SHP77 (cell line): ENCODE measurements around the gene DNM3.

Source experiments
- DNase-seq, 2 experiments: peaks; one replicate each; lab custom pipeline; 2025; lab: John Stamatoyannopoulos, UW

Gene DNM3

GRCh38 chr1:171919891-171920887 is 78.9 kb downstream of the DNM3 start:
- DNase-seq, result no peak

DNA sequence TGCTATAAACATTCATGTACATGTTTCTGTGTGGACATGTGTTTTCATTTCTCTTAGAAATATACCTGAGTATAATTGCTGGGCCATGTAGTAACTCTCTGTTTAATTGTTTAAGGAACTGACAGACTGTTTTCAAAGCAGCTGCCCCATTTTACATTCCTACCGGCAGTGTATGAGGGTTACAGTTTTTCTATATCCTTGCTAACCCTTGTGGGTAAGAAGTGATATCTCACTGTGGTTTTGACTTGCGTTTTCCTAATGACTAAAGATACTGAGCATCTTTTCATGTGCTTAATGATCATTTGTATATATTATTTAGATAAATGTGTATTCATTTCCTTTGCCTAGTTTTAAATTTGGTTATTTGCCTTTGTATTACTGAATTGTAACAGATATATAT is 81.7 kb downstream of the DNM3 start:
- no peak for DNase-seq

GRCh38 chr1:171929121-171929520 is 87.8 kb downstream of the DNM3 start:
- DNase-seq, result no peak

- no peak for DNase-seq
Measured at GRCh38 chr1:171931752-171932151, 90.5 kb downstream of the DNM3 start.

GRCh38 chr1:171934664-171935063 is 93.4 kb downstream of the DNM3 start:
- DNase-seq, result no peak

DNA sequence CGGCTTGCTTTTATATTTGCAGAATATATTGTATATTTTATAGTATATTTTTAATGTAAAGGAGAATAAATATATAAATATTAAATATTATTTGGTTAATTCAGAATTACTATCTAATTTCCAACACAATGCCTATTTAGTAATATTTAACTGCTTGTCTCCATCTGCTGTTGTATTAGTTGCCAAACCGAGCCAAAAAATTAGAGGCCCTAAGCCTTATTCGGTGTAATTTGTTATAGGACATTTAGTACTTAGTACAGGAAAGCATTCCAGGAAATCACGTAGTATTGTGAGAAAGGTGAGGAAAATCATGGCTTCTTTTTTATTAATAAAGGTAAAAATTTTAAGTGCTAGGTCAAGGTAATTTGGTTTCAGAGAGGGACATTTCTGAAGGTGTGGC is 93.8 kb downstream of the DNM3 start:
- no peak for DNase-seq

DNA sequence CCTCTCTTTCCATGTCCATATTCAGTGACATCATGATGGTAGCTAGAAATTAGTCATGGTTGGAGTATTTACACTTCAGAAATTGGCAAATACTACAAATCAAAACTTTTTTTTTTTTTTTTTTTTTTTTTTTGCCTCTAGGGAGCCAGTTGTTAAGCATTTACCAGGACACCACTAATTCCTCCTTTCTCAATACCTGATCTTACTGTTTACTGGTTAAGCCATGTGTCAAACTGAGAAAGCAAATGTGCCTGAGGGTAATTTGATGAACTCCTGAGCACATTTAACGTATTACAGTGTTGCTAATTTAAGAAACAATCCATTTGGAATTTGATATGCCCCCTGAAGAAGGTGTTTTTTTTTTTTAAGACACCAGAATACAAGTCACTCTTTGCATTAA is 94.4 kb downstream of the DNM3 start:
- no peak for DNase-seq

DNA sequence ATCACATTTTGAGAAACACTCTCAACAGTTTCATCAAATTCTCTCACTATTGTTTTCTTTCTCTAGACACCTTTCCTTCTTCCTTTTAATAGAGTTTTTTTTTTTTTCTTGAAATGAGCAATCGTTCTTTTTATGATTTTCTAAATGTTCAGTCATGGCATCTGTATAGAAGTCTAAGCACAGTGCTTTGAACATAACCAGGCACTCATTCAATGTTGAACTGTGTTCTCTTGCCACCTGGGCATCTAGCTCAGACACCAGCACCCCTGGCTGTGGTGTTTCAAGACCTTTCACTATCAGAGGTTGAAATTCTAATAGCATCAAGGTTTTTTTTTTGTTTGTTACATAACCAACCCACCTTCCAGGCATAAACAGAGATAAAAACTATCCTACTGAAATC is 96.6 kb downstream of the DNM3 start:
- no peak for DNase-seq

DNA sequence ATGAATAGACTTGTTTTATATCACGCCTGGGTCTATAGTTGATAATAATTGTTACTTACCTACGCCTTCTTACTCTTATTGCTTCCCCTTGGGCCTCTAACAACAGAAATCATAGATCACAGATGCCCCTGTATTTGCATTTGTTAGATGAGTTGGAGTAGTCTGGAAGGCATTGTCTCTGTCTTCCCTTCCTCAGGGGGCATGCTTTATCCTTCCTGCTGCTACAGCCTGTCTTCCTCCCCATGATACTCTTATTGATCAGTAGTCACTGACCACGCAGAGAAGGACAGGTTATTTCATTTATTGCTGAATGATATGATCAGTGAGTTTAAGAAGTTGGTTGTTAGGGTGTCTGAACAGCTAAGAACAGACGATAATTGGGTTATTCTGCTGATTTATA is 98.4 kb downstream of the DNM3 start:
- DNase-seq, result no peak

DNA sequence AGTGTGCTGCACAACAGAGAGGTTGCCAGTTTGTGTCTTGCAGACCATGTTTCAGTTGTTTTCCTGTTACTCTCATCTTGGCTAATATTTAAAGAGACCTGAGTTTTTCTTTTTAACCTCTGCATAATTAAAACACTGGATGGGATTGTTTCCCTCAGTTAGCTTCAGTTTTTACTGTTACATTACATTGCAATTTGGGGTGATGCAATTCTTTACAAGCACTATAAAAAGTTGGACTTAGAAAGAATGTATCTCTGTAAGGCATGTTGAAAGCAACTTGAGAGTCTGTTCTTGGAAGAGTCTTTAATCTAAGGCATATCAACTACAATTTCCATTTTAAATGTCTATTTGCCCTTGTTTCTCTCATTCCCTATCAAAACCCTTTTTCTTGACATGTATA is 99.1 kb downstream of the DNM3 start:
- DNase-seq, result no peak

- DNase-seq, result no peak
Measured at GRCh38 chr1:171941920-171942319, 100.6 kb downstream of the DNM3 start.

DNA sequence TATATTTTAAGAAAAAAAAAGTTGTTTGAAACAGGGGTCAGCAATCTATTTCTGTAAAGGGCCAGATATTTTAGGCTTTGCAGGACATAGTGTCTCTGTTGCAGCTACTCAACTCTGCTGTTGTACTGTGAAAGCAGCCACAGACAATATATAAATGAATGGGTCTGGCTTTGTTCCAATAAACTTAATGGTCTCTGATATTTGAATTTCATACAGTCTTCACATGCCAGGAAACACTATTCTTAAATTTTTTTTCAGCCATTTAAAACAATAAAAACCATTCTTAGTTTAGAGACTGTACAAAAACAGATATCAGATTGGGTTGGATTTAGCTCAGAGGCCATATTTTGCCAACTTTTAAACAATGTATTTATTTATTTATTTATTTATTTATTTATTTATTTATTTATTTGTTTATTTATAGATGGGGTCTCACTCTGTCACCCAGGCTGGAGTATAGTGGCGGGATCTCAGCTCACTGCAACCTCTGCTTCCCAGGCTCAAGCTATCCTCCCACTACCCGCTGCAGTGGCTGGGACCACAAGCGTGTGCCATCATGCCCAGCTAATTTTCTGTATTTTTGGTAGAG is 102.8 kb downstream of the DNM3 start:
- DNase-seq, result no peak

GRCh38 chr1:171948511-171948910 is 107.2 kb downstream of the DNM3 start:
- DNase-seq, result no peak

- DNase-seq, result no peak
Measured at GRCh38 chr1:171949316-171949715, 108.0 kb downstream of the DNM3 start.

DNA sequence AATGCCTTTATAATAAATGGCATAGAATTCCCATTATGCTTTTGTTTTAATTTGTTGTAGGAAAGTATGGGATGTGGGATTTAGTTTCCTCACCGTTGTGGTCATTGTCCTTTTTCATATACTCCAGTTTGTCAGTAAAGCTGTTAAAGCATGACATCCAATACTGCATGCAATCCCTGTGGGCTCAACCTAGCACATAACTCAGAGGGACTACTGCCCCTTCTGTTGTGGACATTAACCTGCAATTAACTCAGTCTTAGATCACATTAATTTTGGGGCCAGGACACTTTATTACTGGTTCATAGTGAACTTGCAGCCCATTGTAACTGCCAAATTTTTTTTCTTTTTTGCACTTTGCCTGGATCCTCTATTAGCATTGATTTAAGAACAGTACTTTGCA is 112.5 kb downstream of the DNM3 start:
- DNase-seq, result no peak

DNA sequence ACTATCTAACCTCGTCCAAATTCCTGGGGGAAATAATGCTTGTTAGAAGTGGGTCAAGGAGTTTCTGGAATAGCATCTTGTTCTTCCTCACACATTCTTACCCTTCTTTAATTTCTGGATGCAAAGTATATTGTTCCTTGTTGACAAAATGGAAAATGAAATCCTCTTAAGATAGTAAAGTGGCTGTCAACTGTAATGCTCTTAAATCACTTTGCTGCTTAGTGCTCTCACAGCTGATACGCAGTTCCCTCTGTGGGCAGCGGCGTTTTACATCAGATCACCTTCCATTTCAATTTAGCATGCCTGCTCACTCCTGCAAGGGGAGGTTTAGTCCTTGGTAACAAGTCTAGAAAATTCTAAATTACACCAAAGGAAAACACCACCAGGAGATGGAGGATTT is 113.1 kb downstream of the DNM3 start:
- DNase-seq, result no peak

GRCh38 chr1:171961861-171962260 is 120.6 kb downstream of the DNM3 start:
- DNase-seq, result no peak

DNA sequence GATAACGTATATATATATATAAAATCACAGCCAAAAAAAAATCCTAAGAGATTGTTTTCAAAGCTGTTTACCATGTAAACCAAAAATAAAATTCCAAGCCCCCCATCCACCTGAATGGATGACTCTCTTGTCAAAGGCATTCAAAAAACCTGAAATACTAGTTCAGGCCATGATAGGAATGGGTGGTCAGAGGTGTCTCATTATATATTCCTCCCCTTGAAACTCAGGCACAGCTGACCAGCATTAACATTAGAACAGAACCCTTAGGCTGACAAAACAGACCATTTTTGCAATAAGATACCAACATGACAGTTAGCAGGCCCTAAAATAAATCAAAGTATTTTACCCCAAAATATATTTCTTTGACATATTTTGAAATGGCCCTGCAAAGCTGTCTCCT is 122.5 kb downstream of the DNM3 start:
- no peak for DNase-seq

DNA sequence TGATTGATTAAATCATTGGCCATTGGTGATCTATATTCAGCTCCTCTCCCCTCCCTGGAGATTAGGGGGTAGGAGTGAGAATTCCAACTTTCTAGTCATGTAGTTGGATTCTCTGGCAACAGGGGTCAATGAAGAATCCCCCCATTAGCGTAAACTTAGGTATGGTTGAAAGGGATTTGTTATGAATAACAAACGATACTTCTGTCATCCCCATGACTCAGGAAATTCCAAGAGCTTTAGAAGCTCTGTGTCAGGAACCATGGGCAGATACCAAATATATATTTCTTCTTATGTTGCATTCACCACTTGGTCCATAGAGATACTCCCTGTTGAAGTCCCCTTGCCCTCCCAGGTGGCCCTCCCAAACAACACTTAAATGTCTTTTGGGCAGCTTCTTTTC is 124.5 kb downstream of the DNM3 start:
- no peak for DNase-seq

DNA sequence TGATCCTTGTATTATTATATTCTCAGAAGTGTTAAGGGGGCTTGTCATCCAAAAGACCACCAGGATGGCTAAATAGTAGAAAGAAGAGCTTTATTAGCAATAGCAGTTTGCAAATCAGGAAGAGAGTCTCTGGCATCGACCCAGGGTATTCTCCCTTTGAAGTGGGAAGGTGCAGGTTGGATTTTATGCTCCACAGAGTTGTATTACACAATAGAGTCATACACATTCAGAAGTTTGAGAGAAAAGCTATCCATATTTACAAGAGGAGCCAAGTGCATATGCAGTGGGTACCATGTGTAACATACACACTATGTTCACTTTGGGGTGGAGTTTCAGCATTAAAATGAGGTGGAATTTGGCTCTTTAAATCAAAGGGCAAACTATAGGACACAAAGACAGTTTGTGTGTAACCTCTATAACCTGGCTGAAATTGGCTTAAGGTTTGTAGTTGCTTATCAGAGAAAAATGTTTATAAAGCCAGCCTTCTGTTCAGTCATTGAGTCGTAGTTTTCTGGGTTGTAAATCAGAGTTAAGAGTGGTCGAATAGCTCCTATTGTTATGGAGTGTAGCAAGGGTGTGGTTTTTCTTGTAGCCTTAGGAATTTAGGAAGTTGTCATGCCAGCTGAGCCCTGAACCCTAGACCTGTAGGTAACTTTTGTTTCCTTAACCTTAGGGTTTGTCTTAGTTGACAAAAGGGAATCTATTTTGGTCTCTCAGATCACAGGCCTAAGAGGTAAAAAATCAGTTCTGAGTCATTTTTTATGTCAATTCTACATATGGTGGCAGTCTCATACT is 125.3 kb downstream of the DNM3 start:
- no peak for DNase-seq

DNA sequence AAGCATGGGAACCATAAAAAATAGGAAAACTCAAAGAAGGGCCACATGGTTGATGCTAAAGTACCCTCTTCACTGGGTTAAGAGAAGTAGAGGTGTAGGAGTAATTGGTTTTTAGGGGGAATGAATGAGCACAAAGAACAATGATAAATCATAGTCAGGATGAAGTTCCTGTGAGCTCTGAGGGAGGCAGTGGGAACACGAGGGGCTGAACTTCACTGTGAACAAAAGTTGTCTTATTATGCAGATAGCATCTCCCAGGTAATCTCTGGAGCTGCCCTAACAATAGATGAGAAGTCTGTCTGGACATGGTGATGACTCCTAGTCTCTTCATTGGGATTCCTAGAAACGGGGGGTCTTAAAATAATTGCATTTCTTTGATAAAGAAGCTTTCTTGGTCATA is 127.9 kb downstream of the DNM3 start:
- DNase-seq, result no peak

- DNase-seq, result no peak
Measured at GRCh38 chr1:171969813-171970212, 128.5 kb downstream of the DNM3 start.

- DNase-seq, result no peak
Measured at GRCh38 chr1:171972846-171973245, 131.5 kb downstream of the DNM3 start.
